ENCODE results near the gene RASSF1.

Gene RASSF1

GRCh38 chr3:50324351-50325112 is 16.1 kb downstream of the RASSF1 start:
- no peak for TF ChIP-seq EZH2 (IDR thresholded peaks at IDR 0.05; ENCODE audit: borderline replicate concordance, low read length)
- TF ChIP-seq, protein P1, sequence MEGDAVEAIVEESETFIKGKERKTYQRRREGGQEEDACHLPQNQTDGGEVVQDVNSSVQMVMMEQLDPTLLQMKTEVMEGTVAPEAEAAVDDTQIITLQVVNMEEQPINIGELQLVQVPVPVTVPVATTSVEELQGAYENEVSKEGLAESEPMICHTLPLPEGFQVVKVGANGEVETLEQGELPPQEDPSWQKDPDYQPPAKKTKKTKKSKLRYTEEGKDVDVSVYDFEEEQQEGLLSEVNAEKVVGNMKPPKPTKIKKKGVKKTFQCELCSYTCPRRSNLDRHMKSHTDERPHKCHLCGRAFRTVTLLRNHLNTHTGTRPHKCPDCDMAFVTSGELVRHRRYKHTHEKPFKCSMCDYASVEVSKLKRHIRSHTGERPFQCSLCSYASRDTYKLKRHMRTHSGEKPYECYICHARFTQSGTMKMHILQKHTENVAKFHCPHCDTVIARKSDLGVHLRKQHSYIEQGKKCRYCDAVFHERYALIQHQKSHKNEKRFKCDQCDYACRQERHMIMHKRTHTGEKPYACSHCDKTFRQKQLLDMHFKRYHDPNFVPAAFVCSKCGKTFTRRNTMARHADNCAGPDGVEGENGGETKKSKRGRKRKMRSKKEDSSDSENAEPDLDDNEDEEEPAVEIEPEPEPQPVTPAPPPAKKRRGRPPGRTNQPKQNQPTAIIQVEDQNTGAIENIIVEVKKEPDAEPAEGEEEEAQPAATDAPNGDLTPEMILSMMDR (IDR thresholded peaks at IDR 0.05; ENCODE audit: low read length), result peak; percentile 90
- Histone ChIP-seq H3K4me2 (ENCODE audit: low read length) (no peak overlapping the region), H3K9me2 (ENCODE audit: low read depth, low read length) (no peaks in the 10 kb centered on the region), H3K9ac (ENCODE audit: low read length) (no peak overlapping the region), H2AFZ (ENCODE audit: low read length) (no peak overlapping the region), H3F3A (ENCODE audit: insufficient read depth, low read length) (no peaks in the 10 kb centered on the region), H3K4me1 (ENCODE audit: insufficient read depth, low read length, severe bottlenecking) (peaks cover 40% of the 10 kb centered on the region), H3K9me3 (ENCODE audit: low read length) (no peaks in the 10 kb centered on the region), H3K36me3 (ENCODE audit: insufficient read depth, low read length) (peaks cover 14% of the 10 kb centered on the region; the same call in 1 of the 2 replicates), H3K79me2 (ENCODE audit: insufficient read depth, low read length) (peaks cover 7% of the 10 kb centered on the region; the same call in 1 of the 2 replicates), H3K4me3 (ENCODE audit: low read depth, low read length, poor library complexity, severe bottlenecking) (no peak overlapping the region), H4K20me1 (ENCODE audit: insufficient read depth, low read length) (no peaks in the 10 kb centered on the region), H3K27me3 (ENCODE audit: insufficient read depth, low read length) (no peaks in the 10 kb centered on the region), H3K27ac (ENCODE audit: low read depth, low read length, poor library complexity, severe bottlenecking) (no peak overlapping the region)

GRCh38 chr3:50323614-50324199 is 16.9 kb downstream of the RASSF1 start:
- Histone ChIP-seq H3F3A (ENCODE audit: insufficient read depth, low read length) (no peaks in the 10 kb centered on the region), H3K4me2 (ENCODE audit: low read length) (no peak overlapping the region), H3K27ac (ENCODE audit: low read depth, low read length, poor library complexity, severe bottlenecking) (no peak overlapping the region), H3K4me3 (ENCODE audit: low read depth, low read length, poor library complexity, severe bottlenecking) (no peak overlapping the region), H3K9ac (ENCODE audit: low read length) (no peak overlapping the region), H3K79me2 (ENCODE audit: insufficient read depth, low read length) (peaks cover 7% of the 10 kb centered on the region; the same call in 1 of the 2 replicates), H3K9me3 (ENCODE audit: low read length) (no peaks in the 10 kb centered on the region), H3K36me3 (ENCODE audit: insufficient read depth, low read length) (peaks cover 10% of the 10 kb centered on the region; the same call in 1 of the 2 replicates), H3K9me2 (ENCODE audit: low read depth, low read length) (no peaks in the 10 kb centered on the region), H3K4me1 (ENCODE audit: insufficient read depth, low read length, severe bottlenecking) (peaks cover 42% of the 10 kb centered on the region), H2AFZ (ENCODE audit: low read length) (no peak overlapping the region), H4K20me1 (ENCODE audit: insufficient read depth, low read length) (no peaks in the 10 kb centered on the region), H3K27me3 (ENCODE audit: insufficient read depth, low read length) (no peaks in the 10 kb centered on the region)
- TF ChIP-seq EZH2 (IDR thresholded peaks at IDR 0.05; ENCODE audit: borderline replicate concordance, low read length), result no peak
- TF ChIP-seq, protein P1 (IDR thresholded peaks at IDR 0.05; ENCODE audit: low read length), result no peak

DNA sequence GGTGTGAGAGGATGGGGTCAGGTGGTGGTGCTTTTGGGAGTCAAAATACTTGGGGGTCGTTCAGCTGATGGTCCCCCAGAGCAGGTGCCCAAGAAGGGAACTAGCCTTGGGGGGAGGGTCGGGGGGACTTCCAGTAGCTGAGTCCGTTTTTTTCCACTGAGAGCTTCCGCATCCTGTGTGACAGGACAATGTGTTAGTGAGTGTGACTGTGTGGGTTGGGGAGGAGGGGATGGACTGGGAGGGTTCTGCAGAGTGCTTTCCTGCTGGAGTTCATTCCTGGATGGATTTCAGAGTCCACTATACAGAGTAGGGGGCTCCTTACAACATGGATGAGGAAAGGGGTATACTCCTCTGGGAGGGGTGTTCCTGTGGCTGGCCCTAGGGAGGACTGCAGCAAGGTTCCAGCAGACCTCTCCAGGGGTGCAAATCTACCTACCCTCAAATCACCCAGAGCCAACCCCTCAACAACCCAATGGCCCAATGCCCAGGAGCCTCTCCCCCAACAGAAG is 17.5 kb downstream of the RASSF1 start:
- Histone ChIP-seq H3K9me3 (ENCODE audit: low read length) (no peaks in the 10 kb centered on the region), H3F3A (ENCODE audit: insufficient read depth, low read length) (no peaks in the 10 kb centered on the region), H3K4me1 (ENCODE audit: insufficient read depth, low read length, severe bottlenecking) (peaks cover 43% of the 10 kb centered on the region), H3K27me3 (ENCODE audit: insufficient read depth, low read length) (no peaks in the 10 kb centered on the region), H3K4me2 (ENCODE audit: low read length) (no peak overlapping the region), H4K20me1 (ENCODE audit: insufficient read depth, low read length) (no peaks in the 10 kb centered on the region), H3K36me3 (ENCODE audit: insufficient read depth, low read length) (peaks cover 10% of the 10 kb centered on the region; the same call in 1 of the 2 replicates), H3K9me2 (ENCODE audit: low read depth, low read length) (no peaks in the 10 kb centered on the region), H3K9ac (ENCODE audit: low read length) (no peak overlapping the region; the same call in 1 of the 2 replicates), H2AFZ (ENCODE audit: low read length) (no peak overlapping the region), H3K4me3 (ENCODE audit: low read depth, low read length, poor library complexity, severe bottlenecking) (no peak overlapping the region), H3K79me2 (ENCODE audit: insufficient read depth, low read length) (peaks cover 7% of the 10 kb centered on the region; the same call in 1 of the 2 replicates), H3K27ac (ENCODE audit: low read depth, low read length, poor library complexity, severe bottlenecking) (peak overlapping the region; percentile 11)
- TF ChIP-seq, protein P1 (IDR thresholded peaks at IDR 0.05; ENCODE audit: low read length), result no peak
- TF ChIP-seq EZH2 (IDR thresholded peaks at IDR 0.05; ENCODE audit: borderline replicate concordance, low read length), result no peak

Measured in OCI-LY1 (cell line).